Measurements from ENCODE around the gene LASP1.

DNA sequence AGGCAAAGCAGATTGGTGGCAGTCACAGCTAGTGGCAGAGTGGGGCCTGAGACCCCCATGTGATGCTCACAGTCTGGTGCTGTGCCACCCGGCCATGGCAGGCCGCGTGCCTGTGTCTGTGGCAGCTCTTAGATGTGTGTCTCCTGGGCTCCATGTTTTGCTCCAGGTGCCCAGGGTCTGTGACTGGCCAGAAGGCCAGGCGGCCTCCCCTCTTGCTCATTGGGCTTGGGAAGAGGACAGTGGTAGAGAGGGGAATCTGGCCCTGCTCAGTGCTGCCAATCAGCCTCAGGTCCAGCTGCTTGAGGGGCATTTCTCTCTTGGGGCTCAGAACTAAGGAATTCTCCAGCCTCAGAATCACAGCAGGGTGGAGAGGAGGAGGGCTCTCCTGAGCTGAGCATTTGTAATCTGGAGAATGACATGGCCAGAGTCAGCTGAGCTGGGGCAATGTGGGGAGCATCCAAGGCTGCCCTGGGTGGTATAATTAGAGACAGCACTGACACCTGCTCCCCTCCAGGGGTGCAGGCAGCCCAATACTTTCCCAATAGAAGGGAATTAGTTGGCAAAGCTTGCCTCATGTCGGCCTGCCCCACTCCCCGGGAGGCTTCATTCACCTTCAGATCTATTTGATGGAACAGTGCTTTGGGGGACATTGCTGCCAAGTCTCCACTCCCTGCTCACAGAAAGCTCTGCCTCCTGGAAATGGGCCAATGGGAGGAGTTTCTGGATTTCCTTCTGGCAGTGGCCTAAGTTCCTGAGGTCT is 52.9 kb downstream of the LASP1 start:
- TF ChIP-seq, protein P1, sequence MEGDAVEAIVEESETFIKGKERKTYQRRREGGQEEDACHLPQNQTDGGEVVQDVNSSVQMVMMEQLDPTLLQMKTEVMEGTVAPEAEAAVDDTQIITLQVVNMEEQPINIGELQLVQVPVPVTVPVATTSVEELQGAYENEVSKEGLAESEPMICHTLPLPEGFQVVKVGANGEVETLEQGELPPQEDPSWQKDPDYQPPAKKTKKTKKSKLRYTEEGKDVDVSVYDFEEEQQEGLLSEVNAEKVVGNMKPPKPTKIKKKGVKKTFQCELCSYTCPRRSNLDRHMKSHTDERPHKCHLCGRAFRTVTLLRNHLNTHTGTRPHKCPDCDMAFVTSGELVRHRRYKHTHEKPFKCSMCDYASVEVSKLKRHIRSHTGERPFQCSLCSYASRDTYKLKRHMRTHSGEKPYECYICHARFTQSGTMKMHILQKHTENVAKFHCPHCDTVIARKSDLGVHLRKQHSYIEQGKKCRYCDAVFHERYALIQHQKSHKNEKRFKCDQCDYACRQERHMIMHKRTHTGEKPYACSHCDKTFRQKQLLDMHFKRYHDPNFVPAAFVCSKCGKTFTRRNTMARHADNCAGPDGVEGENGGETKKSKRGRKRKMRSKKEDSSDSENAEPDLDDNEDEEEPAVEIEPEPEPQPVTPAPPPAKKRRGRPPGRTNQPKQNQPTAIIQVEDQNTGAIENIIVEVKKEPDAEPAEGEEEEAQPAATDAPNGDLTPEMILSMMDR (conservative IDR thresholded peaks at IDR 0.05; ENCODE audit: low read length): no peak
- no peak for TF ChIP-seq EZH2phosphoT487 (IDR thresholded peaks at IDR 0.05; ENCODE audit: borderline replicate concordance, low read depth, low read length)
